Neural cell (in vitro differentiated cells): ENCODE measurements around the gene GAP43.

Source experiments
- CTCF ChIP-seq: fragments of 450-650 bp; IDR thresholded peaks from 2 replicates; pipeline ENCODE4 v1.5.1; 2014; ENCODE audit warnings: antibody characterized with exemption, mild to moderate bottlenecking, moderate library complexity; ENCODE audit not compliant: poor library complexity, severe bottlenecking
- POLR2AphosphoS5 ChIP-seq: IDR thresholded peaks from 2 replicates; pipeline ENCODE4 v1.6.1; 2012
- RAD21 ChIP-seq: fragments of 450-650 bp; conservative IDR thresholded peaks from 2 replicates; pipeline ENCODE4 v1.6.1; 2014; ENCODE audit warnings: antibody characterized with exemption, mild to moderate bottlenecking, moderate library complexity
- TAF1 ChIP-seq: IDR thresholded peaks from 2 replicates; pipeline ENCODE4 v1.6.1; 2012; ENCODE audit warnings: low read depth

DNA sequence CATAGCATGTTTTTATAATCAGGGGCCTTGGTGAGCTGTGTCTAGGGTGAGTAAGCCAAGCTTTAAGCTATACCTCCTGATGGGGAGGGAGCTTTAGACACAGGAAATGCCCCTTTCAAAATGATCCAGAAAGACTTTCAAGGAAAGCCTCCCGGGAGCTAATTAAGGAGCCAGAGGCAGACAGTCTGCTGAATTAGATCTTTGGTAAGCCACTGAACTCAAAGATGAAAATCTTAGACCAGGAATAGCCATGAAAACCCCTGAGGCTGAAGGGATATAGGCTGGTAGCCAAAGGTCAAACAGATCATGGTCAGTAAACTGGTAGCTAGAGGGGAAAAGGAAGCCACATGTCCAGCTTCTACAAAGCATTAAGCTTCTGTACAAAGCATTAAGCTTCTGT lies 42.7 kb upstream of the GAP43 start:
- TF ChIP-seq CTCF (no peak), TAF1 (no peak), RAD21 (no peak), POLR2AphosphoS5 (no peak)
